ENCODE measurements around the gene GPX3.

Gene GPX3

GRCh38 chr5:151058301-151058700 is 37.9 kb downstream of the GPX3 start:
- no peak for DNase-seq (ENCODE audit: low read depth)

GRCh38 chr5:151058891-151059489 is 38.6 kb downstream of the GPX3 start:
- no peak for DNase-seq (ENCODE audit: low read depth)

- no peak for DNase-seq (ENCODE audit: low read depth)
Observed at GRCh38 chr5:151060742-151061141, 40.4 kb downstream of the GPX3 start.

- no peak for DNase-seq (ENCODE audit: low read depth)
Observed at GRCh38 chr5:151062405-151063141, 42.2 kb downstream of the GPX3 start.

- DNase-seq (ENCODE audit: low read depth): no peak
Observed at GRCh38 chr5:151063142-151063989, 43.0 kb downstream of the GPX3 start.

GRCh38 chr5:151064916-151065499 is 44.6 kb downstream of the GPX3 start:
- no peak for DNase-seq (ENCODE audit: low read depth)

GRCh38 chr5:151065609-151066008 is 45.2 kb downstream of the GPX3 start:
- DNase-seq (ENCODE audit: low read depth): no peak

GRCh38 chr5:151066920-151067319 is 46.5 kb downstream of the GPX3 start:
- no peak for DNase-seq (ENCODE audit: low read depth)

GRCh38 chr5:151067632-151068432 is 47.4 kb downstream of the GPX3 start:
- no peak for DNase-seq (ENCODE audit: low read depth)

GRCh38 chr5:151068433-151069197 is 48.2 kb downstream of the GPX3 start:
- peak; percentile 20 for DNase-seq (ENCODE audit: low read depth)

- no peak for DNase-seq (ENCODE audit: low read depth)
Observed at GRCh38 chr5:151070449-151070848, 50.1 kb downstream of the GPX3 start.

GRCh38 chr5:151071021-151071420 is 50.6 kb downstream of the GPX3 start:
- DNase-seq (ENCODE audit: low read depth): no peak

- DNase-seq (ENCODE audit: low read depth): no peak
Observed at GRCh38 chr5:151071848-151072629, 51.6 kb downstream of the GPX3 start.

GRCh38 chr5:151072630-151073025 is 52.2 kb downstream of the GPX3 start:
- no peak for DNase-seq (ENCODE audit: low read depth)

GRCh38 chr5:151073280-151073679 is 52.9 kb downstream of the GPX3 start:
- no peak for DNase-seq (ENCODE audit: low read depth)

- no peak for DNase-seq (ENCODE audit: low read depth)
Observed at GRCh38 chr5:151074557-151074956, 54.2 kb downstream of the GPX3 start.

- no peak for DNase-seq (ENCODE audit: low read depth)
Observed at GRCh38 chr5:151075698-151076331, 55.4 kb downstream of the GPX3 start.

GRCh38 chr5:151076616-151077015 is 56.2 kb downstream of the GPX3 start:
- DNase-seq (ENCODE audit: low read depth): no peak

- DNase-seq (ENCODE audit: low read depth): no peak
Observed at GRCh38 chr5:151077419-151077818, 57.0 kb downstream of the GPX3 start.

- DNase-seq (ENCODE audit: low read depth): no peak
Observed at GRCh38 chr5:151077967-151078366, 57.6 kb downstream of the GPX3 start.
